Measurements from ENCODE around the gene ST6GALNAC2.
"Not testable (repeated sequence)": the region's sequence is repeated elsewhere in the genome, so short reads cannot be mapped to it uniquely, and the experiment has no call there.

The ST6GALNAC2 gene

DNA sequence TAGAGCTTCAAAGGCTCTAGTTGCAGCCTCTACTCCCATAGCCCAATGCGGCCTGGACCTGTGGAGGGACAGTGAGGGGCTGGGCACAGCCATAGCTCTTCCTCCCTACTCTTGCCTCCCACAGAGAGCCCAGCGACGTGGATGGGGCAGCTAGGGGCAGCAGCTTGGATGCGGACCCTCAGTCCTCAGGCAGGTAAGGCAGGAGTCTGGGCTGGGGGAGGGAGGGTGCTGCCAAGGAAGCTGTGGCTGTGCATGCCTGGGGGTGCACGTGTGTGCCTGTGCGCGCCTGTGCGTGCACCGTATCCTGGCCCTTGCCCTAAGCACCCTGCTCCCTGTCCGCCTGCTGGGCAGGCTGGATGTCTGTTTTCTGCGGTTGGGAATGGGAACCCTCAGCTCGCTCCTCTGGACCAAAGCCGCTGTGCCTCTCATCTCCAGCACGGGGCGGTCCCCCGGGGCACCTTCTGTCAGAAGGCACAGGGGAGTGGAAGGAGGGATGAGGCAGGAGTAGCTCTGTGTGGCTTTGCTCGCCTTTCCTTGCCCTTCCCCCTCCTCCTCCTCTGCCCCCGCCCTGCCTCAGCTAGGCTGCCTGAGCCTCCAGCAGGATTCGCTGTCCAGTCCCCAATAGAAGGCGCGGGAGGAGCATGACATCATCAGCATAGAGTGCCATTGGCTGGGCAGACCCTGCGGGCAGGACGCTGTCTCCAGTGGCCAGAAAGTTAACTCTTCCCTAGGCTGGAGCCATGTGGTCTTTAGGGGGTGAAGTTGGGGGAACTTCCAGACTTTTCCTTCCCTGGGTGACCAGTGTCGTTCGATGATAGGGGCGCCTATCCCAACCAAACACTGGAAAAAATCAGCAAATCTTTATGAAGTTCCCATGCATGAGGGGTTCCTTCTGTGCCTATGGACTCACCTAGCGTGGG lies 45.0 kb downstream of the ST6GALNAC2 start:
- no peak for DNase-seq (ENCODE audit: low read depth in 4 of 4, low spot score in 1 of 4)

DNA sequence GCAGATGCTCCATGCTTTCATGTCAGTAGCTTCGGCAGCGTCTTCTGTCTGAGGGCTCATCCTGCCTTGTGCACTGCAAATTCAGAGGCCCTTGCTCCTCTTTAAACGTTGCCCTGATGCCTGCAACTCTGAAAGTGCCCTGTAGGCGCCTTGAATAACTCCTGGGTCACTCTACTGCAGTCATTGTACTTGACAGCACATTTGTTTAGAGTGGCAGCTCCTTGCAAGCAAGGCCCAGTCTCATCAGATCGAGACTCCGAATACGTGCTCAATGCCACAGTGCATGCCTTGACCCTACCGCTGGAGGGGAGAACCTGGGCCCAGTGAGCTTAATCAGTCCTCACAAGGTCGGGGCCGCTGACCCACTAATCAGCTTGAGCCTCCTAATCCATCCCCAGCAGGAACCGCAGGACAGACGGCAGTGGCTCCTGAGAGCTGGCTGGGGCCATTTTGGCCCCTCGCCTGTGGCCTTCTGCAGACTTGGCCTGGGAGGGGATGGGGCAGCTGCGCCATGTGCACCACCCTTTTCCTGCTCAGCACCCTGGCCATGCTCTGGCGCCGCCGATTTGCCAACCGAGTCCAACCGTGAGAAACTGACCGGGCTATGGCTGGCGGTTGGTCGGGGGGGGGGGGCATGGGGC lies 45.9 kb downstream of the ST6GALNAC2 start, which contains the start of gene PRCD:
PRCD (plus strand) TSS at position 414 of the 641 bp plus-strand sequence; CDS start at position 512, 98 bp downstream.
- DNase-seq (ENCODE audit: low read depth in 4 of 4, low spot score in 1 of 4) = no peak

DNA sequence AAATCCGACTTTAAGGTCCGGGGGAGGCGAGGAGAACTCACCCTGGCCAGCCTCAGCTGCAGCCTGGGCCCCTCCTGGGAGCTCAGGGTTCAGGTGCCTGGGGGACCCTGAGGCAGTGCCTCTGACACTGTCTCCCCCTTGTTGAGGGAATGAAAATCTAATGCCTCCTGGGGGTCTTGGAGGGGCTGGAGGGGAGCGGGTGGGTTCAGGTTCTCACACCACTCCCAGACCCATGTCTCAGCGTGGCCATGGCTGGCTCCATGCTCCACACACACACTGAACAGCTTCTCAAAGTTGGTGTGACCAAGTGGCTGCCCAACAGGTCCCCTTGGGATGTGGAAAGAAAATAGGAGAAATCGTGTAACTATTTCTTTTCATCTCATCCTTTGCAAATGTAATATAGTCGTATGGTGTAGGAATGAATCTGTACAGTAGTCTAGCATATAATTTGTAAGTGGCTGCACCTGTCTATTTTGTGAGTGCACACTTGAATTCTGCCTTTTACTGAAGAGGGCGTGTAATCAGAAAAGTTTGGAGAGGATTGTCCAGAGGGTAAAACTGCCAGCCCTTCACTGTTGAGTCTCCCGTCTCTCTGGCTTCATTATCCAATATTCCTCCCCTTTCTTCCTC lies 46.6 kb downstream of the ST6GALNAC2 start:
- DNase-seq (ENCODE audit: low read depth in 4 of 4, low spot score in 1 of 4) = no peak

DNA sequence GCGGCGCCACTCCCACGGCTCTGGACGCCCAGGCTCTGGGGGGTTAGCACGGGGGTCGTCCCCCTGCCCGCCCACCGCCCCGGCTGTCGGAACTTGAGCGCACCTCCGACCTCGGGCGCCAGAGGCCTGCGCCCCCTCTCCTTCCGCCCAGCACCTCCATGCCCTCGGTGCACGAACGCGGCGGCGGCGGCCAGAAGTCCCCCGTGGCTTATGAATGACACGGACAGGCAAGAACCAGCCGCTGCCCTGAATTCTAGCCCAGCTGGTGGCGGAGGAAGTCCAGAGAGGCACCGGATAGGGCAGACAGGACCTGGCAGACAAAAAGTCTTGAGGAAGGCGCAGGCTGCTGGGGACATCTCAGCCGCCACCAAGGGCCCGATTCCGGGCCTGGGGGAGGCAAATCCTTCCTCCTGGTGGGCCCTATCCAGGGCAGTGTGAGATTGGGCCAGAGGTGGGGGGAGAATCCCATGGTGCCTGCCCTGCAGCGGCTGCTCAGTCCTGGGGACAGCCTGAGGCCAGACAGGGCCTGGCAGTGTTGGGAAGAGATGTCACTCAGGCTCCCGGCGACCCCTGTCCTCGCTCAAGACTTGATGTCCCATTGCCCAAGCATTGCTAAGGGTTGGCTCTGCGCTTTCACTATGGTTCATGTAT lies 47.3 kb downstream of the ST6GALNAC2 start:
- DNase-seq (ENCODE audit: low read depth in 4 of 4, low spot score in 1 of 4) = no peak

DNA sequence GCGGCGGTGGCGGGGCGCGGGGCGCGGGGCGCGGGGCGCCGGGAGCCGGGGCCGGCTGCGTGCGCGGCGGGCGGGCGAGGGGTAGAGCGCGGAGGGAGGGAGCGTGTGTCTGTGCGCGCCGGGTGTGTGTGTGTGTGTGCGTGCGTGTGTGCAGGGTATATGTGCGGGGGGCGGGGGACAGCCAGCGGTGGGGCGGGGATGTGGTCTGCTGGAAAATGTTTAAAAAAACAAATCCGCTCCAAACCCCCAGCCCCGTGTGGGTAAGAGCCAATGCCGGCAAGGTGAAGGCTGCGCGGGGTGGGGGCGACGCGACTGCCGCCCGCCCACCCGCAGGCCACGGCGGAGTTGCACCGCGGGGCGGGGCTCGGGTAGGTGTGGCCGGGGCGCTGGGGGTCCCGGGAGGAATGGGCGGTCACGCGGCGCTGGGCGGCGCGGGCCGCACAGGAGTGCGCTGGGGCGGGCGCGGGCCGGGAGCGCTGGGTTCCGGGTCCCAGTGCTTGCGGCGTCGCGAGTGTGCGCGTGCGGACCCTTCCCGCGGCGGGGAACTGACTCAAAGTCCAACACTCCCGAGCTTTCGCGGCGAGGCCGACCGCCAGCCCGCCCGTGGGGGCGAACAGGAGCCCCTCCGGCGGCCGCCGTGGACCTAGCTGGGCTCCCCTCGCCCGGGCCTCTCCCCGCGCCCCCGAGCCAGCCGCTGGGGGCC lies 47.9 kb downstream of the ST6GALNAC2 start, which contains the start of gene CYGB:
CYGB (minus strand) TSS at position 132 of the 703 bp plus-strand sequence. CDS start 167 bp downstream, outside the sequence.
- no peak for DNase-seq (ENCODE audit: low read depth in 4 of 4, low spot score in 1 of 4)

DNA sequence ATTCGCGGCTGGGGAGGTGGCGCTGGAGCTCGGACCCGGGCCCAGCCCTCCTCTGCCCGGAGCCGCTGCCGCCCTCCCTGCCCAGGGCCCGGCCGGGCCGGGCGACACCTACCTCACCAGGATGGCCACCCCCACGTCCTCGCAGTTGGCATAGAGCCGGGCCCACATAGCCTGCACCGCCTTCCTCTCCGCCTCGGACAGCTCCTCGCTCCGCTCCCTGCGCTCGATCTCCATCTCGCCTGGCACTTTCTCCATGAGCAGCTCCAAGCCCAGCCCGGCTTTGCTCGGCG lies 48.4 kb downstream of the ST6GALNAC2 start:
- DNase-seq (ENCODE audit: low read depth in 4 of 4, low spot score in 1 of 4) = no peak

DNA sequence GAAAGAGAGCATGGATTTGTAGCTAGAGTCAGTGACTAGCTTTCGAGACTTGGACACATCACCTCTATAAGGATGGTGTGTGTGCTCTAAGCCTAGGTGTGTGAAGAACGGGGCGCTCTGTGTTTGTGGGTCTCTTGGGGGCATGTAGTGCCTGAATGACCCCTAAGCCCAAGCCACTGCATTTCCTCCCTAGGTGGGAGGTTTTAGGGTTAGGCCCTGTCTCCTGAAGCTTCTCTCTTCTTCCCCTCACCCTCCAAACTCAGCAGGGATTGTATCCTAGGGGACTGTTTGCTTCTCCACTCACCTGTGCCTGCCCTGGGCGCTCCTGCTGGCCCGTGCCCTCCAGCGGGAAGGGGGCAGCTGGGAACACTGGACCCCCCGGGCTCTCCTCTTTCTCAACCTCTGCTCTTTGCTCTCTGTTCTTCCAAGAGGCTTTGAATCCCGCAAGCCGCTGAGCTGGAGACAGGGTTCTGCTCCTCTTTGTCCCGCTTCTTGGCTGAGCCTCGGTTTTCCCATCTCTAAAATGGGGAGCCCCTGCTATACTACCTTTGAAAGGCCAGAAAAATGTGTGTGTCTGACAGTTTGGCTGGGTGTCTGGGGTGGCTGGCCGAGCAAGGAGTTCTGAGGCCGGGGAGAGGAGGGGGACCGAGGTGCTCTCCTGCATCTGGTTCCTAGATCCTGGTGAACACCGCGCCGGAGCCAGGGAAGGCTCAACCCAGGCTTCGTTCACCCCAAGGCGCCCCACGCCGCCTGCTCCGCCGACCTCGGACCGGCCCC lies 49.0 kb downstream of the ST6GALNAC2 start:
- no peak for DNase-seq (ENCODE audit: low read depth in 4 of 4, low spot score in 1 of 4)

DNA sequence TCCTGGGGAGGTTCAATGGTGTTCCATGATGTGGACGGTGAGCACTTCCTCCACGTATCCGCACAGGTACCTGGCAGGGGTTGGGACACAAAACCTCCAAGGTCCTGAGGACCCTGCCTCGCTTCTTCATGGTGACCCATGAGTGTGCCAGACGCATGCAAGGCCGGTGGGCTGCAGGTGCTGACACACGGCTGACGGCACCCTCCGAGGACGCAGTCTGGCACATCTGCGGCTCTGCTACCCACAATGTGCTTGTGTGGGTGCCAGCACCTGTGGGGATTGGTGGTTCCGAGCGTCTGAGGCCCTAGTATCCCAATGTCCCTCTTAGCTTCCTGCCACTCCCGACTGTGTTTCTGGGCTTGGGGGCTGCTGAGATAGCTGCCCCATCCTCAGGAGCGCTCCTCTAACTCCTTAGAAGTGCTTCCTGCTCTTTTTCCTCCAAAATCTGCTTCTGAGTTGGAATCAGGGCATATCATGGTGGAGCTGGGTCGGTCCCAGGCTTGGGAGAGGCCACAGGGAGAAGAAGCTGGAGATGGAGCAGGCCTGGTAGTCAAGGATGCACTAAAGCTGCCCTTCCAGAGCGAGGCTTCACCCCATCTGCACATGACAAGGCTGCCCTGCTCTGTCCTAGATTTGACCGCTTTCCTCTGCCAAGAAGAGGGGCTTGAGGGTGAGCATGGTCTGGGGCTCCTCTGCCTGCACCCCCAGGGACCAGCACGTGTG lies 49.7 kb downstream of the ST6GALNAC2 start:
- DNase-seq (ENCODE audit: low read depth in 4 of 4, low spot score in 1 of 4) = no peak

DNA sequence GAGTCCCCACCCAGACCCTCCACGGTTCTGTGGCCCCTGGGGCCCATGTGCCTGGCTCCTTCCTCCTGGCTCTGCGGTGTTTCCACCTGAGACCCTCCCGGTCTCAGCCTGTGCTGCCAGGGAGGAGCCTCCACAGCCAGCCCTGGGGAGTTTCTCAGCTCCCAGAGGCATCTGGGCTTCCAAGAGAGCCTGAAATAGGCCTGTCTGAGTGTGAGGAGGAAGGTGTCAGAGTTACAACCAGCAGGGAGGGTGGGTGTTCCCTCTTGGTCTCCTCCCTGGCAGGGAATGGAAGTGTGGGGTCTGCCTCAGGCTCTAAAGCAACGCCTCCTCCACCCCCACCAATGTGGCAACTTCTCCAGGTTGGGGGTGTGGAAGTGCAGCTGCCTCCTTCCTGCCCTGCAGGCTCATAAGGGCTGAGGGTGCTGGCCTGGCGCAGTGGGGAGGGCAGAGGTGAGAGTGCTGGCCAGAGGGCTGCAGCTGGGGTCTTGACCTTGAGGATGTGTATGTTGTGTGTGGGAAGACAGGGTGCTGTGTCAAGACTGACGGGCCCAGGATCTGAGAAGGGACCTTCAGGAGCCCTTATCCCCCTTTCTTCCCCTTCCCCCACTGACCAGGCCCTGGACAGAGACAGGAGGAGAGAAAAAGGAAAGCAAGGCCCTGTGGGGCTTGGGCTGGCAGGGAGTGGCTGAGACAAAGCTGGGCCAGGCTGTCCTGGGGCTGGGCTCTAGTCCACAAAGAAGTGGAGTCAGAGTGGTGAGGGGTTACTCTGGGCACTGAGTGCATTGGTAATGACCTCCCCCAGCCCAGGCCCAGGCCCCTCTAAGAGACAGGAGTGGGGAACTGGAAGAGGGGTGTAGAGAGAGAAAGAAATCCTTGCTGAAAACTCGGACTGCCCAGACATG lies 50.6 kb downstream of the ST6GALNAC2 start:
- no peak for DNase-seq (ENCODE audit: low read depth in 4 of 4, low spot score in 1 of 4)

DNA sequence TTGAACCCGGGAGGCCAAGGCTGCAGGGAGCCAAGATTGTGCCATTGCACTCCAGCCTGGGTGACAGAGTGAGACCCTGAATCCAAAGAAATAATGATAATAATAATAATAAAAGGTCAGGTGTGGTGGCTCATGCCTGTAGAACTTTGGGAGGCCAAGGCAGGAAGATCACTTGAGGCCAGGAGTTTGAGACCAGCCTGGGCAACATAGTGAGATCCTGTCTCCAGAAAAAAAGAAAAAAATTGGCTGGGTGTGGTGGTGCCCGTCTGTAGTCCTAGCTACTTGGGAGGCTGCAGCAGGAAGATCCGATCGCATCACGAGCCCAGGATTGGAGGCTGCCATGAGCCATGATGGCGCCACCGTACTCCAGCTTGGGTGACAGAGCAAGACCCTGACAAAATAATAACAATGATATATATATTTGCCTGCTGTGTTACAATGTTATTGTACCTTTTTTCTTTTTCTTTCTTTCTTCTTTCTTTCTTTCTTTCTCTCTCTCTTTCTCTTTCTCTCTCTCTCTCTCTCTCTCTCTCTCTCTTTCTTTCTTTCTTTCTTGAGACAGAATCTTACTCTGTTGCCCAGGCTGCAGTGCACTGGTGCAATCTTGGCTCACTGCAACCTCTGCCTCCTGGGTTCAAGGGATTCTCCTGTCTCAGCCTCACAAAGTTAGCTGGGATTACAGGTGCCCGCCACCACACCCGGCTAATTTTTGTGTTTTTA lies 51.9 kb downstream of the ST6GALNAC2 start:
- not testable (repeated sequence) for DNase-seq (ENCODE audit: low read depth in 4 of 4, low spot score in 1 of 4)

DNA sequence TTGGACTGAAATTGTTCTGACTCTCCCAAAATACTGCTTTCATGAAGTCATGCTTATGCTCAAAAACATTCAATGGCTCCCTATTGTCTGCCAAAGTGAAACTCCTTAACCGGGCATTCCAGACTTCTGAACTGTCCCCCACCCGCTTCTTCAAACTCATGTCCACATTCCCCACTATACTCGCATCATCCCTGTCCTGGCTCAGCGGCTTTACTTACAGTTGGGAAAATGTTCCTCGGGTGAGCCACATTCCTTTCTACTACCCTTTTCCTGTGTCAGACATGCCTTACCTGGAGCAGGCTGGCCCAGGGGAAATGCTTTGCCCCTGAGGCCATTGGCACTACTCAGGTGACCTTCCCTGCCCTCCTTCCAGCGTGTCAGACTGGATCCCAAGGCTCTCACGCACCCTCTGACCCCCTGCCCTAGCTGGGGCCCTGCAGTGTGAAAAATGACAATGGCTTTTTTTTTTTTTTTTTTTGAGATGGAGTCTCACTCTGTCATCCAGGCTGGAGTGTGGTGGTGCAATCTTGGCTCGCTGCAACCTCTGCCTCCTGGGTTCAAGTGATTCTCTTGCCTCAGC lies 53.5 kb downstream of the ST6GALNAC2 start:
- no peak for DNase-seq (ENCODE audit: low read depth in 4 of 4, low spot score in 1 of 4)

DNA sequence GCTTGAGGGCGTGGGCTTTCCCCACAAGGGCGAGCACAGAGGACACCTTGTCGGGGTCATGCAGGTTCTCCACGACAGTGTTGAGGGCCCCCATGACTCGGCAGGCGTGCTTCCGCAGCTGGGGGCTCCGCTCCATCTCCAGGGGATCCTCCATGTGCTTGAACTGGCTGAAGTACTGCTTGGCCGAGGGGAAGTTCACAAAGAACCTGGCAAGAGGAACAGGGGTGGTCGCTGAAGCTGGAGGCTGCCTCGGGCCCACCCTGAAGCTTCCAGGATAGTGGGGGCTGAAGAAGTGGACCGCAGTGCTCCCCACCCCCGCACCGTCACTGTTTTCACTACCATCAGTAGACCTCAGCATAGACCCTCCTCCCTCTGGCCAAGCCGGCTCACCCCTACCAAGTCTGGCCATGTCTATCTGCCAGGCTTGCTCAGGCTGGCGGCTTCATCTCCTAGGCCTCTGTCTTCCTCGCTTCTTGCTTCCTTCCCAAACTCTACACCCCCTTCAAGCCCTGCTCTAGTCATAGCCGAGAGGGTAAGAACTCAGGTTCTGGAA lies 54.1 kb downstream of the ST6GALNAC2 start:
- no peak for DNase-seq (ENCODE audit: low read depth in 4 of 4, low spot score in 1 of 4)

DNA sequence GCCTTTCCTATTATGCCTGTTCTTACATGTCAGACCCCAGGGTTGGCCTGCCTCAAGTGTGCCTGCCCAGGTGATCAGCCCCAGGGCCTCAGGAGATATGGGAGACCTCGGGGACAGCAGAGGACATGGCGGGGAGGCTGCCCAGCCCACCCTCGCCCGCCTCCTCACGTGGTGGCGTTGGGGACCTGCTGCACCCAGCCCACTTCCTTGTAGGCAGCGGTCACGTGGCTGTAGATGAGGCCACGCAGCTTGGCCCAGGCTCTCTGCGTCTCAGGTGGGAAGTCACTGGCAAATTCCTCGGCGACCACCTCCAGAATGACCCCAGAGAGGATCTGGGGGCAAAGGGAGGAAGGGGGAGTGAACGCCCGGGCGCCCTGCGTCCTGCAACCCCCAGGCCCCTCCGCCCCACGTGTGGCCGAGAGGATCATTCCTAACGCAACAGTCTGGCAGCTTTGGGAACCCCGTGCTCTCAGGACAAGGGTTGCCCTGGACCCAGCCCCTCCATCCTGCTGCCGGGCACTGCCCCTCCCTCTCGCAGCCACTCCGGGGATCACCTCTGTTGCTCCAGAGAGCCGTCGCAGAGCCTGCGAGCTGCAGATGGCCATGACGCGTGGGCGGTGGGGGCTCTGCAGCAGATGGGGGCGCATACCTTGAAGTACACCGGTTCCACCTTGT lies 54.7 kb downstream of the ST6GALNAC2 start:
- no peak for DNase-seq (ENCODE audit: low read depth in 4 of 4, low spot score in 1 of 4)

DNA sequence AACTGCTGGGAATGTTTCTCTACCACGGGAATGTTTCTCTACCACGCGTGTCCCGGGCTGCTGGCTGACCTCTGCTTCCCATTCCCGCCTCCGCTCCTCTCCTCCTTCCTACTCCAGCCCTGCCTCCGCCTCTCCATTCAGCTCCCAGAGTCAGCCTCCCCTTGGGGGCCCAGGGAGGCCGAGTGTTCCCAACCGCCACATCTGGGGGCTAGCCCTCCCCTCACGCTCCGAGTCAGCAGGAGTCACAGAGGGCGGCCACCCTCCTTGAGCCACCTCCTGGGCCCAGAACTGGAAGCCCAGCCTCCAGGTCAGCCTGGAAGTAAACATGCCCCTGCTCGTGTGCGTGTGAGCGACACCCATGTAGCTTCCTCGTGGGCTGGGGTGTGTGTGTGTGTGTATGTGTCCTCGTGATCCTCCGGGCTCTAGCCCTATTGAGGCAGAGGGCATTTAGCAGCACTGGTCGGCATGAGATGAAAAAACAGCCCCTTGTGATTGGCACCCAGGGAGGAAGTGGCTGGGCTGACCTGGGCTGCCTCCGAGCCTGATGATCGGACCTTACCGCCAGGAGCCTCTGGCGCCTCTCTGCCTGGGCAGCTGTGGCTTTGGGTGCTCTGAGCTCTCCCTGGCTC lies 55.5 kb downstream of the ST6GALNAC2 start:
- DNase-seq (ENCODE audit: low read depth in 4 of 4, low spot score in 1 of 4) = no peak

DNA sequence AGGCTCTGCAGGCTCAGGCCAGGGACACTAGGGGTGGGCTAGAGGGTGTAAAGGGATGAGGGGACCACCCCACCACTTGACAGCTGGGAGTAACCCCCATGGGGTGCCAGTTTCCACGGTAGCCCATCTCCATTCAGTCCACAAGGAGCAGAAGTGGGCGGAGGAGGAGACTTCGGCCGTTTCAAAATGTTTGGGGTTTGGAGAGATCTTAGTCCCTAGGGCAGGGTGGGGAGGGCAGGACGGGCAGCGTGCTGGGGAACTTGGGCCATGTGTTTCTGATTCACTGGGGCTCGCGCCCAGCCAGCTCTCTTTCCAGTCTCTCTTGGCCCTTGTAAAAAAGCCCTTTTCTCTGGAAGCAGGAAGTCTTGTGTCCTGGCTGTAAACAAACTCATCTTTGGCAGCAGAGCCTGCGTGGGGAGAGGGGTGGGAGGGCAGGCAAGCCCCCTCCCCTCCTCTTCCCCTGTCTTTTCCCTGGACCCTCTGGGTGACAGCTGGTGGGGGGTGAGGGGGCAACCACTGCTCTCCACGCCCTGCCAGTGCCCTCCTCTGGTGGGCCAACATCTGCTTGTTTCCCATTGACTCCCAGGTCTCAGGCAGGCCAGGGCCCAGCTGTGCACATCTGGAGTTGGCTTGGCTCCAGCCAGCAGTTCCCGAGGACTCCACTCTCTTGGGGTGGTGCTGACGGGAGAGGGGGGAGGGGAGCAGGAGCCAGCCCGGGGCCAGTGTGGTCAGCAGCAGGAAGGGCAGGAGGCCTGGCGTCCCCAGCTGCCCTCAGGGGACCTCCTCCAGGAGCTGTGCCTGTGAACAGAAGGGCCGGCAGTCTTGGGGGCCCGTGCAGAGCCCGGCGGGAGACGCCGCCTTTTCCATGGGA lies 56.2 kb downstream of the ST6GALNAC2 start:
- no peak for DNase-seq (ENCODE audit: low read depth in 4 of 4, low spot score in 1 of 4)
